Ishikawa (cell line): ENCODE results near the gene SI.

ENCODE experiments used
- CEBPB ChIP-seq: IDR thresholded peaks from 2 replicates; pipeline ENCODE4 v1.6.1; 2012
- CREB1 ChIP-seq: IDR thresholded peaks from 2 replicates; pipeline ENCODE4 v1.6.1; 2012; ENCODE audit warnings: low read depth
- EGR1 ChIP-seq: IDR thresholded peaks from 2 replicates; pipeline ENCODE4 v1.6.1; 2012
- EP300 ChIP-seq: IDR thresholded peaks from 2 replicates; pipeline ENCODE4 v1.6.1; 2012; ENCODE audit warnings: borderline replicate concordance
- FOXM1 ChIP-seq: IDR thresholded peaks from 2 replicates; pipeline ENCODE4 v1.6.1; 2012; ENCODE audit warnings: low read depth, borderline replicate concordance
- MAX ChIP-seq: IDR thresholded peaks from 2 replicates; pipeline ENCODE4 v1.6.1; 2012
- NFIC ChIP-seq: IDR thresholded peaks from 2 replicates; pipeline ENCODE4 v1.6.1; 2012
- RAD21 ChIP-seq: IDR thresholded peaks from 2 replicates; pipeline ENCODE4 v1.6.1; 2012; ENCODE audit warnings: low read depth
- REST ChIP-seq: IDR thresholded peaks from 2 replicates; pipeline ENCODE4 v1.6.1; 2012; ENCODE audit warnings: low read depth, mild to moderate bottlenecking
- TAF1 ChIP-seq: IDR thresholded peaks from 2 replicates; pipeline ENCODE4 v1.6.1; 2012; ENCODE audit warnings: low read depth, mild to moderate bottlenecking
- TCF12 ChIP-seq: IDR thresholded peaks from 2 replicates; pipeline ENCODE4 v1.6.1; 2012; ENCODE audit warnings: low read depth
- TEAD4 ChIP-seq: IDR thresholded peaks from 2 replicates; pipeline ENCODE4 v1.6.1; 2012
- USF1 ChIP-seq: IDR thresholded peaks from 2 replicates; pipeline ENCODE4 v1.6.1; 2012
- YY1 ChIP-seq: IDR thresholded peaks from 2 replicates; pipeline ENCODE4 v1.6.1; 2012; ENCODE audit warnings: low read depth
- ZBTB7A ChIP-seq: IDR thresholded peaks from 2 replicates; pipeline ENCODE4 v1.6.1; 2012; ENCODE audit warnings: low read depth

Gene SI

GRCh38 chr3:165078293-165078692 is at the start of gene SI:
Gene SI (minus strand): TSS chr3:165078496. CDS start chr3:165076012, 2,484 bp downstream.
- TF ChIP-seq MAX (no peak), REST (no peak), FOXM1 (no peak), ZBTB7A (no peak), EP300 (no peak), CEBPB (no peak), TEAD4 (no peak), EGR1 (no peak), YY1 (no peak), NFIC (no peak), RAD21 (no peak), USF1 (no peak), CREB1 (no peak), TCF12 (no peak), TAF1 (no peak)

- no peak for TF ChIP-seq TAF1
- no peak for TF ChIP-seq EP300
- TF ChIP-seq YY1: no peak
- TF ChIP-seq TCF12: no peak
- TF ChIP-seq TEAD4: no peak
- TF ChIP-seq FOXM1: no peak
- TF ChIP-seq EGR1: no peak
- TF ChIP-seq REST: no peak
- no peak for TF ChIP-seq MAX
- TF ChIP-seq USF1: no peak
- TF ChIP-seq RAD21: no peak
- TF ChIP-seq NFIC: no peak
- no peak for TF ChIP-seq CREB1
- no peak for TF ChIP-seq CEBPB
- TF ChIP-seq ZBTB7A: no peak
These were observed 47.5 kb upstream of the SI start for GRCh38 chr3:165125836-165126235.

GRCh38 chr3:165111401-165111800 is 33.1 kb upstream of the SI start:
- no peak for TF ChIP-seq MAX
- TF ChIP-seq REST: no peak
- TF ChIP-seq ZBTB7A: no peak
- no peak for TF ChIP-seq YY1
- no peak for TF ChIP-seq NFIC
- TF ChIP-seq CEBPB: no peak
- no peak for TF ChIP-seq CREB1
- TF ChIP-seq TCF12: no peak
- no peak for TF ChIP-seq RAD21
- no peak for TF ChIP-seq EGR1
- no peak for TF ChIP-seq FOXM1
- no peak for TF ChIP-seq TEAD4
- TF ChIP-seq USF1: no peak
- TF ChIP-seq TAF1: no peak
- no peak for TF ChIP-seq EP300

GRCh38 chr3:165103616-165104015 is 25.3 kb upstream of the SI start:
- no peak for TF ChIP-seq MAX
- no peak for TF ChIP-seq TCF12
